Astrocyte (in vitro differentiated cells and primary cell): ENCODE data around the gene COMMD10.

Experiments
- CTCF ChIP-seq: IDR thresholded peaks from 2 replicates; pipeline ENCODE4 v1.5.1; 2011; ENCODE audit warnings: low read depth, mild to moderate bottlenecking, inconsistent platforms, low read length, moderate library complexity; ENCODE audit not compliant: insufficient read depth
- EZH2 ChIP-seq: IDR thresholded peaks from 2 replicates; pipeline ENCODE4 v1.6.1; 2012; ENCODE audit warnings: mild to moderate bottlenecking, low read length, inconsistent platforms; ENCODE audit not compliant: insufficient read depth

GRCh38 chr5:116301110-116301509 is 216.3 kb downstream of the COMMD10 start:
- no peak for TF ChIP-seq CTCF
- TF ChIP-seq EZH2, result no peak
